GM13977 (cell line): ENCODE measurements around the gene INSYN1.
"Not testable (repeated sequence)": the region's sequence is repeated elsewhere in the genome, so short reads cannot be mapped to it uniquely, and the experiment has no call there.

Experiments used
- DNase-seq: peaks from one replicate; pipeline ENCODE4 v3.0.0; 2012; ENCODE audit warnings: low spot score
- in situ Hi-C: fragments of 300-500 bp; cut with MboI; formaldehyde crosslinking; loops from one replicate; pipeline ENCODE4 v1.12.0; 2022; ENCODE audit warnings: low sequenced_read_pairs, low pct_unique_long_range_greater_than_20kb, mixed read lengths, inconsistent platforms; ENCODE audit not compliant: unreplicated experiment
- TF ChIP-seq, protein P1 (sequence below): IDR thresholded peaks from 2 replicates; pipeline ENCODE4 v1.5.1; 2012; ENCODE audit warnings: mild to moderate bottlenecking, control low read depth; ENCODE audit not compliant: insufficient read depth; ENCODE audit errors: extremely low read depth, missing control alignments

The INSYN1 gene

DNA sequence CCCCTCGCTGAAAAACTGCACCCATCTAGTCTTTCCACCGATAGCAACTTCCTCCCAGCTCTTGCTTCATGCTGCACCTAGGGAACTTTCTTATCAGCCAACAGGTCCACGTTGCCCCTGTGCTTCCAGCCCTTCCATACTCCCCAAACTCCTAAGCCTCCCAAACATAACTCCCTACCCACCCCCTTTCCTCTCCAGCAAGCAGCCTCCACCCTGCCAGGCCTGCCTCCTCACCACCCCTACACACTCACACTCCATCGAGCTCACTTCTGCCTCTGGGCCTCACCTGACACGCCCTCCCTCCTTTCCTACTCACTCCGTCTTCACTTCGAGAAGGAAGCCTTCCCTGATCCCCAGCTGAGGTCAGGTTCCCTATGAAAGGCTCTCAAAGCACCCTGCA lies 8.1 kb downstream of the INSYN1 start:
- in situ Hi-C loops: no loop called here
- DNase-seq: no peak
- TF ChIP-seq, protein P1, sequence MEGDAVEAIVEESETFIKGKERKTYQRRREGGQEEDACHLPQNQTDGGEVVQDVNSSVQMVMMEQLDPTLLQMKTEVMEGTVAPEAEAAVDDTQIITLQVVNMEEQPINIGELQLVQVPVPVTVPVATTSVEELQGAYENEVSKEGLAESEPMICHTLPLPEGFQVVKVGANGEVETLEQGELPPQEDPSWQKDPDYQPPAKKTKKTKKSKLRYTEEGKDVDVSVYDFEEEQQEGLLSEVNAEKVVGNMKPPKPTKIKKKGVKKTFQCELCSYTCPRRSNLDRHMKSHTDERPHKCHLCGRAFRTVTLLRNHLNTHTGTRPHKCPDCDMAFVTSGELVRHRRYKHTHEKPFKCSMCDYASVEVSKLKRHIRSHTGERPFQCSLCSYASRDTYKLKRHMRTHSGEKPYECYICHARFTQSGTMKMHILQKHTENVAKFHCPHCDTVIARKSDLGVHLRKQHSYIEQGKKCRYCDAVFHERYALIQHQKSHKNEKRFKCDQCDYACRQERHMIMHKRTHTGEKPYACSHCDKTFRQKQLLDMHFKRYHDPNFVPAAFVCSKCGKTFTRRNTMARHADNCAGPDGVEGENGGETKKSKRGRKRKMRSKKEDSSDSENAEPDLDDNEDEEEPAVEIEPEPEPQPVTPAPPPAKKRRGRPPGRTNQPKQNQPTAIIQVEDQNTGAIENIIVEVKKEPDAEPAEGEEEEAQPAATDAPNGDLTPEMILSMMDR: no peak

DNA sequence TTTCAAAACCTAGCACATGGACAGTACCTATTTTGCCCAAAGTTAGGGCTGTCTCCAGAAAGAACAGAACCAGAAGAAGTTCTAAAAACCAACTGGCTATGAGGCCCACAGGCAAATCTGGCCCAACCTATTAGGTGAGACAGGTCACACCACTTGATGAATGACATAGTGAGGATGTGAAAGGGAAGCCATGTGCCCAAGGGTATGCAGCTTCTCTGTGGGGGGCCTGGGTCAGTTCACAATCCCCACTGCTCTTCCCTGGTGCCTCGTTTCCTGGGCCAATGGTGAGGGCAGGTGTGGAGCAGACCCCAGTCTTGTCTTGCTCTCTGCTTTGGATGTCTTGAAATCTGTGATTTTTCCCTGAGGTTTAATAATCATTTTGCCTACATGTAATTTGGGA lies 8.9 kb downstream of the INSYN1 start:
- TF ChIP-seq, protein P1: no peak
- no peak for DNase-seq
- in situ Hi-C loops: no loop called here

DNA sequence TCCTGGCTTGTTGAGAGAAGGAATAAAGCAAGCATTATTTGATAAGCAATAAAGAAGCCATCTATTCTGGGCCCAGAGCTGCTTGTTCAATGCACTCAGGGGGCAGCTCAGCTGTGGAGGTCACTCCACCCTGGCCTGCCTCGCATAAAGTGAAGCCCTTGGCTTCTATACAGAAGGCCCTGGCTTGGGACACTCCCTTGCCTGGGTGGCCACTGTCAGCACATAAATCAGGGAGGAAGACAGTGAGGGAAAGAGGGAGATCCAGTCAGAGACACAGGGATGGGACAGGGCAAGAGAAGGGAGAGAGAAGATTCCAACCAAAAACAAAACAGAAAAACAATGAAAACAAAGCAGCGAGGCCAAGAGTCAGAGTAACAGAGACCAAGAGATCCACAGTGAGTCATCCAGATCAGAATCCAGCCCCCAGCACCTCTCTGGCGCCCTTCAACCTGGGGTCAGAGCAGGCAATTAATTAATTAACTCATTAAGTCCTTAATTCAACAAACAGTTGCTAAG lies 11.8 kb downstream of the INSYN1 start:
- DNase-seq: no peak
- in situ Hi-C loops: no loop called here
- TF ChIP-seq, protein P1: no peak

DNA sequence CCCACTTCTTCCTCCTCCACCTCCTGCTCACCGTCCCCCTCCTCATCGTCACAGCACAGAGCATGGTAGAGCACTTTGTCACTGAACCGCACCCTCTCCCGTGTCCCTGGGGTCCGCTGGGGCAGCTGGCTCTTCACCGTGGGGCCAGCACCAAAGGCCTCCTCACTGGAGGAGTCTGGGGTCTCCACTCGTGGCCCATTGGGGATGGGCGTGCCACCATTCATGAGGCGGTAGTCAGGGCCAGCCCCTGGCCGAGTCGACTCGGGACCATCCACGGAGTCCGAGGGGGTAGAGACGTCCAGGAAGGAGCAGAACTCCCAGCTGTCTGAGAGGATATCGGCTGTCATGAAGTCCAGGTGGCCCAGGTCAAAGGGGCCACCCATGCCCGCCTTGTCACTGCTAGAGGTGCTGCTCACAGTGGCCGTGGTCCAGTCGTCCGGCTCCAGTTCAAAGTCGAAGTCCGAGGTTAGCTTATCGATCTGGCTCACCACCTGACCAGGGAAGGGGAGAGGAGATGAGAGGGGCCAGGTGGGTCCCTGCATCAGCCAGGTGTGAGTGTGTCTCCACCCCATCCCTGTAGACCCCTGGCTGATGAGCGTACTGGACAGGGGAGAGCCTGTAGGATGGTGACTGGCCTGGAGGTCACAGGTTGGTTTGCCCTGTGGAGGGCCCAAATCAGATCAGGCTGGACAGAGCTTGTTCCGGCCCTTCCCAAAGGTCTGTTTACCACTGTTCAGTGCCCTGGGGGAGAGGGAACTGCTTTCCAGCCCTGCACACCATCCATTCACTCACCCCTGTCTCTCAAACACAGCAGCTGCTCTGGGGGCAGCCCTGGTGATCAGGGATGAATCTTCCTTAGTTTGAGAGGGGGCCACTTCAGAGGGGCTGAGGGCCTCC lies 12.8 kb downstream of the INSYN1 start:
- TF ChIP-seq, protein P1: no peak
- DNase-seq: no peak
- in situ Hi-C loops: no loop called here

DNA sequence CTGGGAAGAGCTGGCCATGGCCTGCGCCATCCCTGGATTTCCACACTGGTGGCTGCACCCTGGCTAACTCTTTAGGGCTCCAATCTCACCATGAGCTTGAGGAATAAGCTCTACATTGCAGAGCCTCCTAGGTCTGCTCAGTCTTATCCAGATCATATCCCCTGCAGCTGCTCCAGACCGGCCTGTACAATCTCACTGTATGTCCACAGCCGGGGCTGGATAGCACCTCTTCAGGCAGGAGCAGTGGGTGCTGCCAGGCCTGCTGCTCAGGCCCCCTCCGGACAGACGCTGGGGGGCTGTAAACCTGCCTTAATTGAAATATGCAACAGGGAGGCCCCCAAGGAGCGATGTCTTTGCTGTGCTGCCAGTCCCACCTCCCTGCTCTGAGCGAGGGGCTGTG lies 15.6 kb downstream of the INSYN1 start:
- TF ChIP-seq, protein P1: no peak
- in situ Hi-C loops: no loop called here
- no peak for DNase-seq

DNA sequence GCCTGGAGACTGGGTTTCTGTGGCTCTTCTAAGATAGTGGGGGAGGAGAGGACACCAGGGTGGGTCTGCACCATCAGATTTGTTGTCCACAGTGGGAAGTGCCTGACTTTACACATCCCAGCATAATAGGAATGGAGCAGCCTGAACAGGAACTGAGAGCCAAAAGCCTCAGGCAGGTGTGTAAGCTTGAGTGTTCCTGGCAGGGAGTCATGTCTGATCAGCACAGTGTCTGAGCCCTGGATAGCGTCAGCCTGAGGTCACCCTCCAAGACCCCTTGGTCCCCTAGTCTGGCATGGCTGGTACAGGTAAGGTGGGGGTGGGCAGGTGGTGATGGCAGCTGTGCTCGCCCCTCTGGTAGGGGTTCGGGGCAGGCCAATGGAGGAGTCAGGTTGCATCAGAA lies 20.2 kb downstream of the INSYN1 start:
- in situ Hi-C loops: no loop called here
- no peak for DNase-seq
- TF ChIP-seq, protein P1: no peak

DNA sequence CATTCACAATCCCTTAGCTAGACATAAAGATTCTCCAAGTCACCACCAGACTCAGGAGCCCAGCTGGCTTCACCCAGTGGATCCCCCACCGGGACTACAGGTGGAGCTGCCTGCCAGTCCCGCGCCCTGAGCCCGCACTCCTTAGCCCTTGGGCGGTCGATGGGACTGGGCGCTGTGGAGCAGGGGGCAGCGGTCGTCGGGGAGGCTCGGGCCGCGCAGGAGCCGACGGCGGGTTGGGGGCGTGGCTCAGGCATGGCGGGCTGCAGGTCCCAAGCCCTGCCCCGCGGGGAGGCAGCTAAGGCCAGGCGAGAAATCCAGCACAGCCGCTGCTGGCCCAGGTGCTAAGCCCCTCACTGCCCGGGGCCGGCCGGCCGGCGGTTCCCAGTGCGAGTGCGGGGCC lies 21.1 kb downstream of the INSYN1 start:
- in situ Hi-C loops, DNase-seq: not testable (repeated sequence)
